ENCODE measurements around the gene DENND1B.

- TF ChIP-seq CTCF (IDR thresholded peaks at IDR 0.05; ENCODE audit: low read depth, low read length, missing input control) (no peak), YY1 (IDR thresholded peaks at IDR 0.05) (peak; percentile 32), JUND (IDR thresholded peaks at IDR 0.05) (no peak), EGR1 (IDR thresholded peaks at IDR 0.05; ENCODE audit: low read depth in 2 of 2) (no peak), HNF4G (IDR thresholded peaks at IDR 0.05) (no peak), ZBTB33 (IDR thresholded peaks at IDR 0.05) (no peak), RAD21 (IDR thresholded peaks at IDR 0.05) (no peak), SP1 (IDR thresholded peaks at IDR 0.05) (no peak), TAF1 (conservative IDR thresholded peaks at IDR 0.05) (no peak), HNF4A (conservative IDR thresholded peaks at IDR 0.05) (peak; percentile 35 to 41), MAX (IDR thresholded peaks at IDR 0.05) (no peak), NR2F2 (IDR thresholded peaks at IDR 0.05) (no peak), RXRA (IDR thresholded peaks at IDR 0.05) (peak; percentile 57 to 64), ATF3 (IDR thresholded peaks at IDR 0.05) (no peak)
Observed at GRCh38 chr1:197686702-197687355, 88.5 kb downstream of the DENND1B start.

Measured in liver (tissue), 3 donors.